ENCODE data around the gene CDK5RAP1.

The CDK5RAP1 gene

GRCh38 chr20:33410081-33410742 is 8.9 kb upstream of the CDK5RAP1 start:
- no peak overlapping the region for H3K27ac ChIP-seq (ENCODE audit: low read depth, low read length)
- no peaks in the 10 kb centered on the region for H3K9me2 ChIP-seq (replicated peaks; ENCODE audit: insufficient read depth, low read length)
- H3K36me3 ChIP-seq (ENCODE audit: low read length) = no peaks in the 10 kb centered on the region
- H3K9me3 ChIP-seq (ENCODE audit: insufficient read depth, low read length) = no peaks in the 10 kb centered on the region
- H2AFZ ChIP-seq (ENCODE audit: low read depth, low read length, severe bottlenecking) = no peak overlapping the region
- no peak overlapping the region for H3K4me3 ChIP-seq (ENCODE audit: insufficient read depth, low read length, poor library complexity, severe bottlenecking)
- H3K79me2 ChIP-seq (ENCODE audit: insufficient read depth, low read length) = no peaks in the 10 kb centered on the region; the same call in 1 of the 2 replicates
- no peak overlapping the region for H3K9ac ChIP-seq (ENCODE audit: low read length)
- 0 out of 2 replicates have a peak, but pooled peaks cover 4% of the 10 kb centered on the region for H3F3A ChIP-seq (ENCODE audit: insufficient read depth)
- no peaks in the 10 kb centered on the region for H4K20me1 ChIP-seq (ENCODE audit: low read depth, low read length)
- no peak for TF ChIP-seq EZH2phosphoT487 (conservative IDR thresholded peaks at IDR 0.05; ENCODE audit: low read length)
- TF ChIP-seq CTCF (IDR thresholded peaks at IDR 0.05; ENCODE audit: insufficient read depth, low read length, poor library complexity, severe bottlenecking) = no peak
- H3K27me3 ChIP-seq (ENCODE audit: low read length) = no peaks in the 10 kb centered on the region
- no peak overlapping the region for H3K4me2 ChIP-seq (ENCODE audit: low read depth, low read length, poor library complexity, severe bottlenecking)

- Histone ChIP-seq H2AFZ (ENCODE audit: low read depth, low read length, severe bottlenecking) (no peak overlapping the region), H3F3A (ENCODE audit: insufficient read depth) (0 out of 2 replicates have a peak, but pooled peaks cover 4% of the 10 kb centered on the region), H3K4me2 (ENCODE audit: low read depth, low read length, poor library complexity, severe bottlenecking) (peak overlapping the region; percentile 24), H3K27me3 (ENCODE audit: low read length) (no peaks in the 10 kb centered on the region), H3K9ac (ENCODE audit: low read length) (peak overlapping the region; percentile 5; the same call in 1 of the 2 replicates), H3K27ac (ENCODE audit: low read depth, low read length) (peak overlapping the region; percentile 61), H3K4me3 (ENCODE audit: insufficient read depth, low read length, poor library complexity, severe bottlenecking) (no peak overlapping the region), H3K79me2 (ENCODE audit: insufficient read depth, low read length) (no peaks in the 10 kb centered on the region; the same call in 1 of the 2 replicates), H3K36me3 (ENCODE audit: low read length) (no peaks in the 10 kb centered on the region), H3K9me2 (replicated peaks; ENCODE audit: insufficient read depth, low read length) (no peaks in the 10 kb centered on the region), H3K9me3 (ENCODE audit: insufficient read depth, low read length) (no peaks in the 10 kb centered on the region), H4K20me1 (ENCODE audit: low read depth, low read length) (no peaks in the 10 kb centered on the region)
- TF ChIP-seq CTCF (IDR thresholded peaks at IDR 0.05; ENCODE audit: insufficient read depth, low read length, poor library complexity, severe bottlenecking) (no peak), EZH2phosphoT487 (conservative IDR thresholded peaks at IDR 0.05; ENCODE audit: low read length) (no peak)
These were observed 7.7 kb upstream of the CDK5RAP1 start for GRCh38 chr20:33408716-33409654.

DNA sequence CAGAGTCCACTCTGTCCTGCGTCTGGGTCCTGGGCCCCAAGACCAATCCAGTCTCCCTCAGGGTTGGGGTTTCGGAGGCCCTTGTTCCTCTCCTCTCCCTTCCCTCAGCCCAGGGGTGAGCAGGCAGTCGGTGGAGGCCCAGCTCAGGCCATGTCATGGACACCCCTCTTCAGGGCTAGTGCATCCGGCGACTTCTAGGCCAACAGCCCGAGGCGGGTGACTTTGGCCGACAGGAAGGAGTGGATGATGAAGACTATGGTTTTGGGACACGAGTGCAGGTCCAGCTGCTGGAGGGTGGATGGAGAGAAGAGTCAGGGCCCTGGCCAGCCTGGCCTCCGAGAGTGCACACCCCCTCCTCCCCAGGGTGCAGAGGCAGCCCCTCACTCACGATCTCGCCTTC is 7.0 kb upstream of the CDK5RAP1 start:
- peak overlapping the region; percentile 24 for H3K4me2 ChIP-seq (ENCODE audit: low read depth, low read length, poor library complexity, severe bottlenecking)
- H3F3A ChIP-seq (ENCODE audit: insufficient read depth) = 0 out of 2 replicates have a peak, but pooled peaks cover 4% of the 10 kb centered on the region
- no peaks in the 10 kb centered on the region; the same call in 1 of the 2 replicates for H3K79me2 ChIP-seq (ENCODE audit: insufficient read depth, low read length)
- no peak overlapping the region for H2AFZ ChIP-seq (ENCODE audit: low read depth, low read length, severe bottlenecking)
- H3K9me3 ChIP-seq (ENCODE audit: insufficient read depth, low read length) = no peaks in the 10 kb centered on the region
- TF ChIP-seq CTCF (IDR thresholded peaks at IDR 0.05; ENCODE audit: insufficient read depth, low read length, poor library complexity, severe bottlenecking) (no peak), EZH2phosphoT487 (conservative IDR thresholded peaks at IDR 0.05; ENCODE audit: low read length) (no peak)
- H3K36me3 ChIP-seq (ENCODE audit: low read length) = no peaks in the 10 kb centered on the region
- H3K9ac ChIP-seq (ENCODE audit: low read length) = peak overlapping the region; percentile 5; the same call in 1 of the 2 replicates
- no peak overlapping the region for H3K4me3 ChIP-seq (ENCODE audit: insufficient read depth, low read length, poor library complexity, severe bottlenecking)
- peak overlapping the region; percentile 61 for H3K27ac ChIP-seq (ENCODE audit: low read depth, low read length)
- no peaks in the 10 kb centered on the region for H3K27me3 ChIP-seq (ENCODE audit: low read length)
- no peaks in the 10 kb centered on the region for H3K9me2 ChIP-seq (replicated peaks; ENCODE audit: insufficient read depth, low read length)
- H4K20me1 ChIP-seq (ENCODE audit: low read depth, low read length) = no peaks in the 10 kb centered on the region

All from SU-DHL-6 (cell line).